DMS 273 treated with DMSO at 0.1 percent for 48 hours (cell line): ENCODE measurements around the gene IGSF11.
"Not testable (repeated sequence)": the region's sequence is repeated elsewhere in the genome, so short reads cannot be mapped to it uniquely, and the experiment has no call there.

Source experiments
- DNase-seq: peaks from one replicate; lab custom pipeline; 2025; lab: John Stamatoyannopoulos, UW

IGSF11 gene

DNA sequence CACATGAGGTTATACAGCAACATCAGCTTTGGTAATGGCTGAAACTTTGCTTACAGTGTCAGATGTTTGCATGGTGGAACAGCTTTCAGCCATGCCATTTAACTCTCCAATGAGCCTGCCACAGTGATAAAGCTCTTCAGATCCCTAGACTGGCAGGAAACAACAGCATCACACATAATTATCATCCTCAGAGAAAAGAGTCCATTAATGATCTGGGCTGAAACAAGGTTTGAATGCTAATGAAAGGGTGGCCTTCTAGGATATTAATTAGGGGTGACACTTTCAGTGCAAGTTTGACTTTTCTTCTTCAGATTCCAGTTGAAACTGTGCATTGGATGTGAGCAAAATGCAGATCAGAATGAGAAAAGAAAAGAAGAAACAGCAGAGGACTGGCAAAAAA lies 166.6 kb downstream of the IGSF11 start:
- no peak for DNase-seq

DNA sequence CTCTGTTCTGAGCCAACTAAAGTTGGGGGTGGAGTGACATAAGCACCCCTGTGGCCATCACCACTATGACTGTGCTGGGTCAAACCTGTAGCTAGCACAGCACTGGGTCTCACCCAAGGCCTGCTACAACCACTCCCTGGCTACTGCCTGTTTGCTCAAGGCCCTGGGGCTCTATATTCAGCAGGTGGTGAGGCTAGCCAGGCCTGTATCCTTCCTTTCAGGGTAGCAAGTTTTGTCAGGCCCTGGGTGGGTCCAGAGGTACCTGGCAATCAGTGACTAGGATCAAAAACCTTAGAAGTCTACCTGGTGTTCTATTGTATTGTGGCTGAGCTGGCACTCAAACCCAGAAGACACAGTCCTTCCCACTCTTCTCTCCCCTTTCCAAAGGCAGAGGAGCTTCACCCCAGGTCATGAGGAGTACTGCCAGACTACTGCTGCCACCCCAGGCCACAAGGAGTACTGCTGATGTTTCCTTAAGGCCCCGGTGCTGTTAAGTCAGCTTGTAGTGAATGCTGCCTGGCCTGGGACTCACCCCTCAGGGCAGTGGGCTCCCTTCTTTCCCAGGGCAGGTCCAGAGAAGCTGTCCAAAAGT lies 170.8 kb downstream of the IGSF11 start:
- DNase-seq: no peak

DNA sequence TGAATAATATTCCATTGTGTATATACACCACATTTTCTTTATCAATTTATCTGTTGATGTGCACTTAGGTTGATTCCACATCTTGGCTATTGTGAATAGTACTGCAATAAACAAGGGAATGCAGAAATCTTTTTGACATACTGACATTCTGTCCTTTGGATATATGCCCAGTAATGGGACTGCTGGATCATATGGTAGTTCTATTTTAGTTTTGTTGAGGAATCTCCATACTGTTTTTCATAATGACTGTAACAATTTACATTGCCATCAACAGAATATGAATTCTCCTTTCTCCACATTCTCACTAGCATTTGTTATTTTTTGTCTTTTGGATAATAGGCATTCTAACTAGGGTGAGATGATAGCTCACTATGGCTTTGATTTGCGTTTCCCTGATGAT lies 174.7 kb downstream of the IGSF11 start:
- no peak for DNase-seq

DNA sequence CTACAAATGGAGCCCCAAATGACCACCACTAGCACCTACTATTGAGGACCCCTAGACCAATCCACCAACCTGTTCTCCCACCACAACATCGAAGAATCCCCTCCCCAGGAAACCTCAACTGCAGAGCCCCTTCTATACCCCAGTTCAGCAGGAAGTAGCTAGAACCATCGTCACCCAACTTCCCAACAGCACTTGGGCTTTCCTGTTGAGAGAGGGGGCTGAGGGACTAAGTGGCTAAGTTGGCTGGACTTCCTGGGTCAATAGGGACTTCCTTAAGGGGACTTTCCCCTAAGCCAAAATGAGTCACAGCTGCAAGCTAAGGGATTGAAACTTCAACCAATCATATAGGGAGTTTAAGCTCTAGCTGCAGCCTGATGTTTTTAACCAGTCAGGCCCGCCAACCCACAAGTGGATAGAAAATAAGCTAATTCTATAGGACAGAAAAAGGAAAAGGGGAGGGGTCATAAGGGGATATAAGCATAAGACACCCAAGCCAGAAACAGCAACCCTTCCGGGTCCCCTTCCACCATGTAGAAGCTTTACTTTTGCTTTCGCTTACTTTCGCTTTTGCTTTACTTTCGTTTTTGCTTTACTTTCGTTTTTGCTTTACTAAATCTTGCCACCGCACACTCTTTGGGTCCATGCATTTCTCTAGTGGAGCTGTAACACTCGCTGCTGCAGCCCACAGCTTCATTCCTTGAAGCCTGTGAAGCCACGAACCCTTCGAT lies 183.0 kb downstream of the IGSF11 start:
- DNase-seq: not testable (repeated sequence)

DNA sequence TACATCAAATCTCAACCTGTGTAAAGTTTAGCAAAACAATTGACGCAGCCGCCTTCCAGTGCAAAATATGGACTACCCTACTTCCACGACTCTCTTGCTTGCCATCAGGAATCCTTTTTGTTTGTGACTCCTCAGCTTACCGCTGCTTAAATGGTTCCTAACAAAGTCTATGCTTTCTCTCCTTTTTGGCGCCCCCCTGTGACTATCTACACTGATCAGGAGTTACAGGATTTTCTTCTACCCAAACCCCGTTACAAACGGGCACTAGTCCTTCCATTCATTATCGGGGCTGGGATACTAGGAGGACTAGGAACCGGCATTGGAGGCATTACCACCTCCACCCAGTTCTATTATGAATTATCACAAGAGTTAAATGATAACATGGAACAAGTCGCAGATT lies 184.0 kb downstream of the IGSF11 start:
- DNase-seq: no peak
